ENCODE measurements around the gene LY6G6C. TPM values are rescaled to one million over a fixed set of nuclear protein-coding genes. Genes with fewer than 3 reads are reported as not detected.
A peak's percentile ranks its signal among the peaks of the same experiment; 100 is the strongest.

LY6G6C gene
- polyA plus RNA-seq, 1 donor = 0.28 TPM

DNA sequence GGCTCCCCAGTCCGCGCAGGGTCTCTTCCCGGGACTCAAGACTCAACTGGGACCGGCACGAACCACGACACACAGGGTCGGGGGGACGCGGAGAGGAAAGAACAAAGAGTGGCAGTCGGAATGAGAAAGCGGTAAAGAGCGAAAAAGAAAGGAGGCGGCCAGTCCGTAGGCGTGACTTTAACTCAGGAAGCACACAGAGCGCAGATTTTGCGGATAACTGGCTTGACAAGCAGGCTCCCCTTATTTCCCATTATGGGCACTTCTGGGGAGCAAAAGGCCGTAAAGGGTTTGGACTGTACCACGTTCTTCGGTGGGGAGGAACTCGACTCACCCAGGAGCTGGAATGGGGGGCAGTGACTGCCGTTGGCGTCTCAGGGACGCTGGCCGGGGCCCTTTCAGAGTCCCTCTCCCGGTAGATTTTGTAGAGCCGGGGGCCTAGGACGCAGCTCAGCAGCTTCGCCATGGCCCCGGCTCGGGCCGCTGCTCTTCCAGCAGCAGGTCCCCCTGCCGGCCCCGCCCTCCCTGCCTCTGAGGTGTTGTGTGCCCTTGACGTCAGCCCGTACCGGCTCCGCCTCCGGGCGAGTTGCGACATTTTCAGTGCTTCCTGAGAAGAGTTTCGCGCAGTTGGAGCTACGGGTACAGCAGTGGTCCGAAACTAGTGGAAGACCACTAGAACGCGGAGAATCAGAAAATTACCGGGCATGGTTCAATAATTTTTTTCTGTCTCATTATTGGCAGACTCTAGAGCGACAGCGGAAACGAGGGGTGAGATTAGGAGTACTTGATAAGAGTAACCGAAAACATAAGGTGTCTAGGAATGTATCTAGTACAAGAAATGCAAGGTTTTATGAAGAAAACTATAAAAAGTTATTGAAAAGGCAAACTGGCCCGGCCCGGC is 18.5 kb downstream of the LY6G6C start, which contains the start of gene ABHD16A:
TSS of gene ABHD16A (minus strand) at position 506 of the 898 bp plus-strand sequence. CDS start at position 463, 43 bp downstream.
- peak; percentile 99 for DNase-seq

DNA sequence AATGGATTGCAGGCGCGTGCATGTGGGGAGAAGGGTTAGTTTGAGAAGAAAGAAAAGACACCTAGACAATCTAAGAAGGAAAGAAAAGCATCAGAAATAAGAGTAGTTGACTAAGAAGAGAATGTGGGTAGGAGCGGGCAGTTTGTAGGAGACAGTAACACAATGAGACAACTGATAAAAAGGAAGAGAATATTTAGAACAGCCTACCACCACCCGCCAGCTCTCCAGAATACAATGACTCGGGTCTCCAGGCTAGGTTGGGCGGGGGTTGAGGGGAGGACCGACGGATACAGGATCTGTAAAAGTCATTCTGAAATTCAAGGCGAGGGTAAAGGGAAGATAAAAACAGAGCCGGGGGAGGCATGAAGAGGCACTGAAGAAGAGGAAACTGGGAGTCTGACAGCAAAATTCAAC is 19.1 kb downstream of the LY6G6C start:
- DNase-seq = no peak

DNA sequence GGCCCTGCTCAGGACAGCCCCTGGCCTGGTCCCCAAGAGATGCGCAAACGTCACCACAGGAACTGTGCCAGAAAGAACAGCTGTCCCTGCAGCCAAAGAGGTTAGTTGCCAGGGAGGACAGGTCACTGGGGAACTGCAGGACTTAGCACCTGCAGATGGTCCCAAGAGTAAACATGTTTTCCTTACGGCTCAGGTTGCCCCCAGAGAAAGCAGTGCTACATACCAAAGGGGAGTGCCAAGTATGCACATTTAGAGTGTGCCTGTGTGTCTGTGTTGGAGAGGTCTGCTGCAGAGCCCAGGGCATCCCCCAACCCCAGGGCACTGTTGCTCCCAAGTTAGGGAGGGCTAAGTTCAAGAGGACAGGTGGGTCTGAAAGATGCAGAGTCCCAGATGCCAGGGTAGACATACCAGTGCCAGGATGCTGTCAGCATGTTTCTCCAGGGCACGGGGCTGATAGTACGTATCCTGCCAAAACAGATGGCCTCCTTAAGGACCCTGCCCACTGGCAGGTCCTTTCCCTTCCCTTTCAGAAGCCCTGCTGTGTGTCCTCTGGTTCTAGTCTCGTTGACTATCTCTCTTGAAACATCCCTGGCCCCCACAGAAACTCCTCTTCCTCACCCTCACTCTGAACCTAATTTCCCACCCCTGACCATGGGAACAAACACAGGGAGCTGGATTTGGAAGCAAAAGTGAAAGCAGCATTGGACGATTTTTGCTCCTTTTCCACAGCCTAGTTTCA is 19.7 kb downstream of the LY6G6C start:
- DNase-seq = peak; percentile 60

DNA sequence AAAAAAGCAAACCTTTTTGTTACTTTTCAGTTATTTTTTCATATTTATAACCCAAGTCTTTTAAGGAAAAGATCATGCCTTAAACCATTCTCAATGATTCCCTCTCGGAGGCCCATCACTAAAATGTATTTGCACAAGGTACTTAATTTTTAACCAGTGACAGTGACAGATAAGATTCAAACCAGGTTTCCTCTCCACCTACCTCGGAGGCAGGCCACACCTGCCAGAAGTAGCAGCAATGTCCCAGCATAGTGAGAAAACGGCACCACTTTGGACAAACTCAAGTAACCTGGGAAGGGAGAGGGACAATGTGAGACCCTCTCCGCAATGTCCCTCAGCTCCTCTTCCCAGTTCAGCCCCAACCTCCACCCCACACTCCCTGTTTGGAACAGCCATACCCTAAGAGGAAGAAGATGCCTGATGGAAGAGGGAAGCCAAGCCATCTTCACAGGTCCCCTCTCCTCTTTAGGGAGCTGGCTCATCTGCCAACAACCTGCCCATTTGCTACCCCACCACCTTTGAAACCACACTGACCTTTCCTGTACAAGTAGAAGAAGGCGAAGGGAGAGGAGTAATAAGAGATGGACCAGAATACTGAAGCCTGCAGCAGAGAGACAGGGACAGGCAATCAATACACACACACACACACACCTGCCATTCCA is 20.7 kb downstream of the LY6G6C start:
- no peak for DNase-seq

DNA sequence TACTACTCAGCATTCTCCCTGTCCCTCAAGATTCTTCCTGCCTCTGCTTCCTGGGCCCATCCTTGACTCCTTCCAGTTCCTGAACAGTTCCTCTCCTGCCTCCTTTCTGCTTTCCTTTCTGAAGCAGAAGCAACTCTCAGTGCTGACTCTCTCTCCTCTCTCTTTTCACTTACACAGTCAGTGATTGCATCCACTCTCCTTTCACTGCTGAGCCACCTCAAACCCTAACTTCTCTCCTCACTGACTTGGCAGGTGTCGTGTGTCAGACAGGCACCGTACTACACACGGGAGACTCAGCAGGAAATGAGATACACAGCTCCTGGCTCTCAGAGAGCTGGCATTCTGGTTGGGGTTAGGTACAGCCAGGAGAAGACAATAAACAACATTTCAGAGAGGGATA is 24.0 kb downstream of the LY6G6C start:
- DNase-seq = no peak

DNA sequence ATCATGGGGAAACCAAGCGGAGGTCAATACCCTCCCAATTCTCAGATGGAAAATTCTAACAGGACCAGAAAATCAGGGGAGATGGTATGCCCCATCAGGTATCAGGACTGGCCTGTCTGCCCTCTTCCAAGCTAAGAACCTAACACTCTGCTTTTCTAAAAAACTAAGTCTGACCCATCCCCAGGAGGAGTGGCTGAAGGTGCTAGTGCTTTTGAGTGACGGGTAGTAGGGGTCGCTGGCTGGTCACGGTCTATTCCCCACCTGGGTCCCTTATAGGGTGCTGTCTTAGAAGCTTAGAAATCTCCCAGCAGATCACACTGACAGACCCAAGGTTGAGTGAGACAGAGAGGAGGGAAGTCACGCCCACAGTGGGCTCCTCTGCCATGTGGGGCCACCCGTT is 28.0 kb downstream of the LY6G6C start:
- no peak for DNase-seq

DNA sequence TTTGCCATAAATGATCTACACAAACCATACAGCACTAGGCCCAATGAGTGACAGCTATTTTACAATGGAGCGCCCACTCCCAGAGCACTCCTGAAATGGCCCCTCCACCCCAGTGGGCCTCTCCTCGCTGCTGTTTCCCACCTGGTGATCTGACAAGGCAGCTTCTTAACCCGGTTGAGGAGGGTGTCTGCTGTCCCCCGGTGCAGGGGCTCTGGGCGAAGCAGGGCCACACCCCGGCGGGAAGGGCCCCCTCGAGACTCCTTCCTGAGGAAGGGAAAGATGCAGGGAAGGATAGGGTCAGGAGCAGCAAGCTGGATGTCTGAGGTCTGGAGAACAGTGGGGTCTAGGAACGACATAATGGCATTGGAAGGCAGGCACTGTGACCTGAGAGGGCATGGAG is 28.7 kb downstream of the LY6G6C start:
- DNase-seq = no peak

DNA sequence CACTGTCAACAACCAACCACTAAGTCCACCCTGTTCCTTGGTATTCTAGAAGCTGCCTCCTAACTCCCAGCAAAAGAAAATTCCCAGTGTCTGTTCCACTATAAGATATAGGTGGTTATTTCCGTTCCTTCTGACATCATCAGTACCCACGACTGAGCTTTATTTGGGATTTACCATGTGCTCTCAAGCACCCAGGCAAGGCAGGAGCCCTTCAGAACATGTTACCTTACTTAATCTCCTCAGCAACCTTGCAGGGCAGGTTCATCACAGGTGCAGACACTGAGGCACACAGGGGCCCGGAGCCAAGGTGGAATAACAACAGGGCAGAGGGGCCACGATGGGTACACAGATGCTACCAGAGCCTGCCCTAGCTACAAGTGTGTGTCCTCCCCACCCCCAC is 29.2 kb downstream of the LY6G6C start:
- DNase-seq = no peak

DNA sequence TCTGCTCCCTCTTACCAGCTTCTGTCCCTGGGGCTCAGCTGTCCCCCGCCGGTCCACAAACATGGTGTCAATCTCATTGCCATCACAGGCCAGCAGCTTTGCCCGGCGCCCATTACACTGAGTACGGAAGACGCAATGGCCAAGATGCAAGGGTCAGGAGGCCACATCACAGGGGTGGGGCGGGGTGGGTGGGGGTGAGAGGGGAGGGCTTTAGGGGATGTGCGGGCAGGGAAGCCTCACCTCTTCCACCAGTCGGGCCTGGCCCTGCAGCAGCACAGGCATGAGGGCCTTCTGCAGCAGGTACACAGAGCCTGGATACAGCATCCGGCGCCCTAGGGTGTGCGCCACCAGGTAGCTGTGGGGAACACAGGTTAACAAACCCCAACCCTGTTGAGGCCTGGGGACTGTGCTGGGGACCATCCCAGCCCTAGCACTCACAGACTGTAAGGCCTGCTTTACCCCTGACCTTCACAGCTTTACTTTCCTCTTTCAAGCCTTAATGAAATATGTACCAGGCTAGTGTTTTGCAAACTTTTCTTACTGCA is 29.9 kb downstream of the LY6G6C start:
- no peak for DNase-seq

DNA sequence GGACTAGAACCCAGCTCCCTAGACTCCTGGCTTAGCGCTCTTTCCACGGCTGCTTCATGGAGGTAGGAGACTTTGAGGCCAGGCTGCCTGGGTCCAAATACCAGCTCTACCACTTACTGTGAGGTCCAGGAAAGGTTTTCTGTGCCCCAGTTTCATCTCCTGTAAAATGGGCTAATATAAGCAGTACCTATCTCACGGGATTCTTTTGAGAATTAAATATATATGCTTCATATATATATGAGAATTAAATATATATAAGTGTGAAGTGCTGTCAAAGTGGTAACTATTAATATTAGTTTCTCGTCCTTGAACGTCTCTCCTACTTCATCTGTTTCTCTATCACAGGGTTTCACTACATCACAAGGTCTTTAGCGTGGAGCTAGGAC is 30.5 kb downstream of the LY6G6C start:
- DNase-seq = no peak

DNA sequence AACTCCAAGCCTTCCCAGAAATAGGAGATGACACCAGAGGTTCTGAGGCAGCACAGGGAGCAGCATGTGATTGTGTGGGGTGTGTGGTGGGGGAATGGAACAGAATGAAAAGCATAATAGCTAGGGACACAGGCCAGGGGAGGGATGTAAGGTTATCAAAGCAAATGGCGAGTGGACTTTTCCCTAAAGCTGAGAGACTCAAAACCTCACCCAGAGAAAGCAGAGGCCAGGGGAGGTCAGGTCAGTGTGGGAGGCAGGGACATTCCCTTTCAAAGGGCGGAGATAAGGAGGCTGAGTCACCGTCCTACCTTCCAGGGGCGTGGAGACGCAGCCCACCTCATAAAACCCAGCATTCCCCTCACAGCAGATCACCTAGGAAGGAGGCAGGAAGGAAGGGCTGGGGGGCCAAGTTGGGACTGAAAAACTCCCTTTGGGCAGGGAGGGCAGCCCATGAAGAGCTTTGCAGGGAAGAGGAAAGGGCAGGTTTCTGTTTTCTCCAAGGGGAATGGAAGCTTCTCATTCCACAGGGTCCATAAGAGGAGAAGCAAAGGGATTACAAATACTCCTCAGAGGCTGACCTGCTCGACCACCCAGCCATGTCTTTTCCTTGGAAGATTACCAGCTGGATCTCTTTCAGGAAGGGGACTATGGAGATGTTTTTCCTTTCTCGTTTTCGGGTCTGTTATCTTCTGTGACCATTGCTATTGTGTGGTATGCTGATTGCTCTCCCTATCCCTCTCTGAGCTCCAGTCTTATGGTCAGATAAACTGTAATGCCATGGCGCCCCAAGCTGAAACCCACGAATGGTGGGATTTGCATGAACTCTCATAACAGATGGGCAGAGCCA is 31.1 kb downstream of the LY6G6C start:
- no peak for DNase-seq

DNA sequence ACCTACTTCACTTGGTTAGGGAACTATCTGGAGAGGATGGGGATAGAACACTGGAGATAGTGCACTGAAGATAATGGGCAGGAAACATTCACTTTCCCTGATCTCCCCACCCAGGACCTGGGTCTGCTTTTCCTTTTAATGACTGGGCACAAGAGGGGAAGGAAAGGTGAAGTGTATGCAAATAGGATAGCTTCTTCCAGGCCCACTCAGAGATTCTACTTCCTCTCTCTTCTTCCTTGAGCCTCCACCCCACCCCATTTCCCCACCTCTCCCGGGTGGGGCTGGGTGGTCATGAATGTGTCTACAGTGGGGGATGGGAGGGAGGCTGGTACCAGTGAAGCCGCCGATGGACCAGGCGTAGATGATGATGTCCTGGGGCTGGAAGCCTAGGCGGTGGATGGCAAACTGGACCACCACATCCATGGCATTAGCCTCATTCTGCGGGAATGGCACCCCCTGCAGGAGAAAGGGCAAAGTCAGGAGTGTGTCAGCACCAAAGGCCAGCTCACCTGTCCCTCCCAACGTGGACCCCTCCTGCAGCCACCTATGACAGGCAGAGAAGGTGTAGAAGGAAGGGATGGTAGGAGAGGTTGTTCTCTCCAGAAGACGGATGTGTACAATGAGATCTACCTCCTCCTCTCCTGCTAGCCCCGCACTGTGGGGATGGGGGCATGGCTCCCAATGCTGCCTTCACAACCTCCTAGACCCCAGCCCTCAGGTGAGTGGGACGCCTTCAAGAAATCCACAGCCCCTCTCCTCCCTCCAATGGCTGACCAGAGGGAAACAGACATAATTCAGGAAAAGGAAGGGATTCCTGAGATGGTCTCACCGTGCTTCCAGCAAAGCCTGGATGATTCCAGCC is 32.1 kb downstream of the LY6G6C start:
- DNase-seq = no peak

DNA sequence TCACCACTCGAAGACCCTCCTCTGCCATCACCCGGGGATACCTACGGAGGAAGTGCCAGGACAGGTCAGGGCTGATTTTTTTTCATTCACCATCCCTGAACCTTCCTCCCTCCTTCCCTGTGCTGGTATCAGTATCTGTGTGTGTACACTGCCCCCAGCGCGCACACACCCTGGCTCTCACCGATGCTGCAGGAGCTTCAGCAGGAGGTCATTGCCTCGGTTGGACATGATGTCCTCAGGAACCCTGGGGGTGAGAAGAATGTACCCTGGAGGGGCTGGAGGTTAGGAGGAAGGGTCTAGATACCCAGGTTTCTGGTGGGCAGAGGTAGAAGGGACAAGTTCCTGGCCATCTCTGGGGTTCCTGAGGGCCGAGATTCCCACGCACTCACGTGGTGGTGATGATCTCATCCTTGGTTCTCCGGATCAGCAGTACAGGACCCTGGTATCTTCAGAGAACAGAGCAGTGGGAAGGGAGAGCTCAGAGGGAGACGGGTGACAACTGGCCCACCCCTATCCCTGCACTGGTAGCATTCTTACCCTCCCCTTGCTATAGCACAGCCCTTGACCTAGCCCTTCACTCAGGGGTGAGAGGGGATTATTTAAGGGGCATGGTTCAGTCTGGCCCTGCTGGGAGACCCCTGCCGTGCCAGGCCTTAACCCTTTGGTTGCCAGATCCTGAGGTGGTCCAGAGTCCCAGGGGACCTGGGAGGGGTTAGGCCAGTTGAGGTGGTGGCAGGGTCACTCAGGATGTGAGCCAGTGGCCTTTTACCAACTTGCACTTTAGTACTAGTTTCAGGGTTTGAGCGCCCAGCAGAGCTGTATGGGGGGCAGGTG is 33.5 kb downstream of the LY6G6C start:
- no peak for DNase-seq

DNA sequence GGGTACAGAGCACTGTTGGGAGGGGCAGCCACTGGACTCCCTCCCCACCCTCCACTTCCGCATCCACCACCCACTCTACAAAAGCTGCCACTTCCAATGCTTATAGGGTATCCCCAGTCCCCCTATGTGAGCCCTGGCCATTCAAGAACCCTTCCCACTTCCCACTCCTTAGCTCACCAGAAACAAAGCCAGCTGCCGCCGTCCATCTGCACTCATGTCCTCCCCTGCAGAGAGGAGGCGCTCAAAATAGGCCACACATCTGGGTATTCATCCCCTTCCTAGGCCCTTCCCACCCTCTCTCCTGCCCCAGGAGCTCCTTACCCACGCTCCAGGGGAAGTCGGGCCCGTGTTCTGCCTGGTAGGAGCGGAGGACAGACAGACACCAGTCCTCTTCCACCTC is 34.2 kb downstream of the LY6G6C start:
- DNase-seq = no peak

DNA sequence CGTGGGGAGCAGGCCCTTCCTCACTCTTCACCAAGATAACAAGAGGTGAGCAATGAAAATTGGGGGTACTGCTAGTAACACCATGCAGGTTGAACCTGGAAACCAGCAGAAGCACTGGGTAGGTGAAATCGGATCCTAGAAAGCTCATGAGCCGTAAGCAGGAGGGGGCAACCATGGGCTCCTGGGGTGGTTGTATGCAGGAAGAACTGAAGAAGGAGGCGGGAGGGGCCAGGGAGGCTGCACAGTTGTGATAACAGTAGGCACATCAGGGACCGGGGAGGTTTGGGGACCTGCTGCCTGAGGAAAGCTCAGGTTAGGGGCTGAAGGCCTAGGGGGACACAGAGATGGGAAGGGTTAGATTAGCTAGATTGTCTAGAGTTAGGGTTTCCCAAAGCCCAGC is 35.1 kb downstream of the LY6G6C start:
- no peak for DNase-seq

DNA sequence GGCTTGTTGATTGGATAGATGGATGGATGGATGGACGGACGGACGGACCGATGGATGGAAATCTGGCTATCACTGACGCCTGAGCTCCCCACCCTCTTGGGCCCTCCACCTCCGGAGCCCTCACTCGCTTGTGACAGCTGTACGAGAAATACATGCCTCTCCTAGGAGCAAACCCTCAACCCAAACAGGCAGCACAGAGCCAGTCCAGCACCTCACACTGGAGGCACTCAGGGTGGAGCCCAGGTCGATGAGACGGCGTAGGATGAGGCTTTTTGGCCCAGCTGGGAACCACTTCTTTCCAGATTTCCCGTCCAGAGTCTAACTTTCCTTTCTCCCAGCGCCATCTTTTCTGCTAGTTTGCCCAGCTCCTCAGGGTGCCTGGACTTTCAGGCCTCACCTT is 38.0 kb downstream of the LY6G6C start:
- DNase-seq = no peak

DNA sequence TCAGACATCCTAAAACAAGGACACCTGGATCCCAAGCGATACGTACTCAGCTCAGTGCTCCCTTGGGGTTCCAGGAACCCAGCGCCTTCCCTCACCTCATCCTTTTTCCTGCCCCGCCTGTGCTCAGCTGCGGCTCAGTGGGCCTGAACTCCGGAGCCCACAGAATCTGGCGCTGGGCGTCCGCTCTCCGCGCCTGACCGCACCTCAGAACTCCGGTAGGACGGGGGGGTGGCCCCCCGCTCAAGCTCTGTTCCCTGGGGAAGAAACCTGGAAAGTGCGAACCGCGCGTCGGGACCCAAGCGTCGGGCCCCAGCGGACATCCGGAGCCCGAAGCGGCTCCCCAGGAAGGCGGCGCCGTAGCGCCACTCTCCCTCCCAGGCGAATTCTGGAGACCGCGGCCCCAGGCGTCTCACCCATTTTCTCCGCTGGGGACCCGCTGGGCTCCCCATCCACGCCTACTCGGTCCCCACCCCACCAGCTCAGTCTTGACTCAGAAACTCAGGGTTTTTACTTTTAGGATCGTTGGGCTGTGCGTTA is 40.3 kb downstream of the LY6G6C start:
- DNase-seq = peak; percentile 36

DNA sequence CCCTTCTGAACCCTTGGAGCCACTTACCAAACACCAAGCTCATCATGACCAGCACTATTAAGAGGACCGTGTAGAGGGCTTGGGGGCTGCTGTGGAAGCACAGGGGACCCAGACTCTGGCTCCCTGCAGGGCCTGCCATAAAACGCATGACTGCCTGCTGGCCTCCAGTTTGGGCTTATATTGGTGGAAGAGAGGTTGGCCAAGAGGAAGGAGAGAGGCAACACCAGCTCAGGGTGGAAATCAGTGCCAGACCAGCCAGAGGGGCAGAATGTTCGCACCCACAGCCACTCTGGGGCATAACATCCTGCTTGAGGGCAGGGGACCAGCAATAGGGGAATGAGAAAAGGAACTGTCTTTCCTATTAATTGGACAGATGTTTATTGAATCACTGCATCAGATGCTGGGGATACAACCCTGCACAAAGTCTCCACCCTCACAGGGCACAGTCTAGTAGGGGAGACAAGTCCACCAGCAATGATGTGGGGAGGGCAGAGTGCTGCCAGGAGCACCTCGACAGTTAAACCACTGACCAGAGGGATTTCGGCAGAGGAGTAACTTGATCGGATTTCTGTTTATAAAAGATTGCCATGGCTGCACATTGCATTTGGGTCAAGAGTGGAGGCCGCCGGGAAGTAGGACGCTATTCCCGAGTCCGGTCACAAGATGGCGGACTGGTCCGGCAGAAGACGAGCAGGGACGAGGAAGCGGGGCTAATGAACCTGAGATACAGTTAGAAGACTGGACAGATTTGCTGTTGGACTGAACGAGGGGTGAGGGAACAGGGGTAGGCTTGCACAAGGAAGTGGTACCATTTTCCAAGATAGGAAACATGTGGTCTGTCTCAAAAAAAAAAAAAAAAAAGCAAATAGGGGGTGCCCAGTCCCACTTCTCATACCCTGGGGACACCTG is 41.1 kb downstream of the LY6G6C start, which contains the start of gene LY6G5C:
TSS of gene LY6G5C (minus strand) at position 842 of the 909 bp plus-strand sequence. CDS start at position 148, 694 bp downstream.
- peak; percentile 87 for DNase-seq
